Neuronal stem cell (in vitro differentiated cells): ENCODE measurements around the gene SMIM44.

Source experiments
- DNase-seq: peaks from one replicate; pipeline ENCODE4 v3.0.0-alpha.2; 2013; ENCODE audit warnings: low spot score
- H2AFZ ChIP-seq: one replicate; pipeline ENCODE4 v1.6.1; 2013; ENCODE audit warnings: mild to moderate bottlenecking, low read length, inconsistent platforms
- H2AK5ac ChIP-seq: 2 replicates; pipeline ENCODE4 v1.6.1; 2013; ENCODE audit warnings: low read depth, mild to moderate bottlenecking, inconsistent platforms, low read length, moderate library complexity, mixed read lengths
- H2BK120ac ChIP-seq: 2 replicates; pipeline ENCODE4 v1.6.1; 2013; ENCODE audit warnings: low read depth, mild to moderate bottlenecking, inconsistent platforms, low read length, moderate library complexity, mixed read lengths
- H2BK12ac ChIP-seq: one replicate; pipeline ENCODE4 v1.6.1; 2013; ENCODE audit warnings: low read length, inconsistent platforms
- H2BK15ac ChIP-seq: 2 replicates; pipeline ENCODE4 v1.6.1; 2013; ENCODE audit warnings: mild to moderate bottlenecking, low read length, inconsistent platforms, mixed read lengths
- H2BK5ac ChIP-seq: one replicate; pipeline ENCODE4 v1.6.1; 2013; ENCODE audit warnings: inconsistent platforms, mild to moderate bottlenecking, low read length, moderate library complexity
- H3K14ac ChIP-seq: one replicate; pipeline ENCODE4 v1.6.1; 2013; ENCODE audit warnings: low read length, inconsistent platforms
- H3K18ac ChIP-seq: 2 replicates; pipeline ENCODE4 v1.6.1; 2013; ENCODE audit warnings: low read length, inconsistent platforms
- H3K23ac ChIP-seq: 2 replicates; pipeline ENCODE4 v1.6.1; 2013; ENCODE audit warnings: low read depth, mild to moderate bottlenecking, mixed read lengths, low read length, inconsistent platforms; ENCODE audit not compliant: poor library complexity
- H3K27ac ChIP-seq: replicated peaks from 3 replicates; pipeline ENCODE4 v1.5.1; 2013; ENCODE audit warnings: low read length, inconsistent platforms
- H3K27me3 ChIP-seq, 3 experiments: 2 replicates each; pipeline ENCODE4 v1.6.1; 2013; ENCODE audit warnings: low read length in 3 of 3, mild to moderate bottlenecking in 2 of 3, inconsistent platforms in 1 of 3, low read depth in 1 of 3, mixed read lengths in 1 of 3, moderate library complexity in 1 of 3; ENCODE audit not compliant: control insufficient read depth in 3 of 3, insufficient read depth in 3 of 3
- H3K36me3 ChIP-seq, 2 donors: replicated peaks in 1 of 2; 2 replicates each; pipeline ENCODE4 v1.6.1; 2013; ENCODE audit warnings: low read length in 2 of 2; ENCODE audit not compliant: control insufficient read depth in 2 of 2, insufficient read depth in 2 of 2
- H3K4ac ChIP-seq: 2 replicates; pipeline ENCODE4 v1.6.1; 2013; ENCODE audit warnings: inconsistent platforms, mild to moderate bottlenecking, low read length, moderate library complexity
- H3K4me1 ChIP-seq, 2 donors: 1 replicate in 1 of 2; 2 replicates in 1 of 2; pipeline ENCODE4 v1.6.1; 2013; ENCODE audit warnings: low read length in 2 of 2, low read depth in 1 of 2; ENCODE audit not compliant: control insufficient read depth in 2 of 2, insufficient read depth in 1 of 2
- H3K4me2 ChIP-seq: one replicate; pipeline ENCODE4 v1.6.1; 2013; ENCODE audit warnings: mild to moderate bottlenecking, low read length, inconsistent platforms; ENCODE audit not compliant: insufficient read depth, poor library complexity, severe bottlenecking
- H3K4me3 ChIP-seq, 2 donors: 2 replicates each; pipeline ENCODE4 v1.5.1; 2013; ENCODE audit warnings: low read length in 2 of 2, mild to moderate bottlenecking in 2 of 2, inconsistent platforms in 1 of 2, moderate library complexity in 1 of 2
- H3K79me1 ChIP-seq: one replicate; pipeline ENCODE4 v1.6.1; 2013; ENCODE audit warnings: low read depth, mild to moderate bottlenecking, inconsistent platforms, low read length, moderate library complexity
- H3K9ac ChIP-seq: one replicate; pipeline ENCODE4 v1.6.1; 2013; ENCODE audit warnings: mild to moderate bottlenecking, low read depth, low read length, inconsistent platforms; ENCODE audit not compliant: poor library complexity
- H3K9me3 ChIP-seq, 2 donors: replicated peaks in 1 of 2; 2 replicates each; pipeline versions ENCODE3 to v1.6.1; 2013; ENCODE audit warnings: low read length in 2 of 2, mild to moderate bottlenecking in 2 of 2, inconsistent platforms in 1 of 2, low read depth in 1 of 2, mixed read lengths in 1 of 2, moderate library complexity in 1 of 2; ENCODE audit not compliant: control insufficient read depth in 2 of 2, insufficient read depth in 1 of 2
- H4K8ac ChIP-seq: one replicate; pipeline ENCODE4 v1.6.1; 2013; ENCODE audit warnings: low read depth, mild to moderate bottlenecking, inconsistent platforms, low read length, moderate library complexity
- H4K91ac ChIP-seq: one replicate; pipeline ENCODE4 v1.6.1; 2013; ENCODE audit warnings: low read length, low read depth, mild to moderate bottlenecking, inconsistent platforms; ENCODE audit not compliant: poor library complexity
- WGBS, 2 donors: extraction: QIAGEN DNeasy Blood & Tissue Kit; methylation state at CpG; one replicate each; pipeline ENCODE4 v1.1.7; 2013; ENCODE audit warnings: missing lambda C conversion rate in 2 of 2, mixed read lengths in 1 of 2; ENCODE audit not compliant: insufficient read length in 2 of 2, insufficient replicate concordance in 1 of 2; ENCODE audit errors: extremely low coverage in 2 of 2; 5-methylcytosine and 5-hydroxymethylcytosine counted together

SMIM44 gene

GRCh38 chr19:3481241-3482090 lies 1.8 kb downstream of the SMIM44 start:
- Histone ChIP-seq H3K27me3 (peaks cover 0 to 30% (median 2%) of the 10 kb centered on the region in 3 experiments), H3K14ac (no peak overlapping the region), H2AFZ (no peak overlapping the region), H2BK120ac (no peak overlapping the region), H3K9ac (no peak overlapping the region), H3K4ac (no peak overlapping the region), H3K4me3 (no peak overlapping the region), H2BK5ac (no peak overlapping the region), H2BK15ac (no peak overlapping the region), H3K18ac (peak overlapping the region; percentile 21), H2AK5ac (peak overlapping the region; percentile 56), H4K8ac (no peak overlapping the region), H2BK12ac (no peak overlapping the region), H3K27ac (no peak overlapping the region), H3K9me3 (no peaks in the 10 kb centered on the region), H3K4me2 (no peak overlapping the region), H4K91ac (no peak overlapping the region), H3K36me3 (no peaks in the 10 kb centered on the region), H3K23ac (no peak overlapping the region), H3K79me1 (no peaks in the 10 kb centered on the region), H3K4me1 (peaks cover 2 to 6% of the 10 kb centered on the region in 2 donors)
- no CpG with 5 or more reads among the region's 38 CpGs for WGBS, 2 donors
- no peak for DNase-seq

- Histone ChIP-seq H3K36me3 (no peaks in the 10 kb centered on the region), H3K4me2 (no peak within 1 kb of the TSS), H2BK120ac (no peak within 1 kb of the TSS), H2BK5ac (peak within 1 kb of the TSS; percentile 5), H2BK15ac (no peak within 1 kb of the TSS), H3K18ac (peak within 1 kb of the TSS; percentile 48), H3K4ac (no peak within 1 kb of the TSS), H4K8ac (peak within 1 kb of the TSS; percentile 43), H2BK12ac (no peak within 1 kb of the TSS), H3K23ac (peak within 1 kb of the TSS; percentile 80), H3K9me3 (no peaks in the 10 kb centered on the region), H3K9ac (no peak within 1 kb of the TSS), H2AK5ac (peak within 1 kb of the TSS; percentile 92), H4K91ac (no peak within 1 kb of the TSS), H3K14ac (peak within 1 kb of the TSS; percentile 38), H3K27ac (no peak within 1 kb of the TSS), H3K27me3 (peaks cover 0 to 30% (median 3%) of the 10 kb centered on the region in 3 experiments), H3K79me1 (no peaks in the 10 kb centered on the region), H3K4me1 (peaks cover 2 to 6% of the 10 kb centered on the region in 2 donors), H2AFZ (peak within 1 kb of the TSS; percentile 35), H3K4me3 (no peak within 1 kb of the TSS)
- no CpG with 5 or more reads among the region's 27 CpGs for WGBS, 2 donors
- no peak for DNase-seq
Measured at GRCh38 chr19:3480383-3481091, 2.7 kb downstream of the SMIM44 start, which contains the start of gene SMIM24. Gene SMIM24, minus strand, starts transcription at chr19:3480525. Its CDS starts 62 bp downstream, at chr19:3480463.

- H3K14ac ChIP-seq, result no peak overlapping the region
- no peak overlapping the region for H2BK5ac ChIP-seq
- H3K27ac ChIP-seq, result no peak overlapping the region
- peaks cover 0 to 35% (median 4%) of the 10 kb centered on the region in 3 experiments for H3K27me3 ChIP-seq
- no peak overlapping the region for H3K9ac ChIP-seq
- H3K4me1 ChIP-seq, result peaks cover 2 to 6% of the 10 kb centered on the region in 2 donors
- no peak overlapping the region for H3K18ac ChIP-seq
- no peak overlapping the region for H3K4me3 ChIP-seq
- no peak overlapping the region for H3K23ac ChIP-seq
- no peak overlapping the region for H2AFZ ChIP-seq
- H2BK15ac ChIP-seq, result no peak overlapping the region
- no peak overlapping the region for H2AK5ac ChIP-seq
- no peak for DNase-seq
- no peaks in the 10 kb centered on the region for H3K9me3 ChIP-seq
- no peak overlapping the region for H4K91ac ChIP-seq
- H3K4ac ChIP-seq, result no peak overlapping the region
- no peak overlapping the region for H2BK12ac ChIP-seq
- no peak overlapping the region for H3K4me2 ChIP-seq
- H4K8ac ChIP-seq, result no peak overlapping the region
- no peaks in the 10 kb centered on the region for H3K79me1 ChIP-seq
- no peak overlapping the region for H2BK120ac ChIP-seq
- no peaks in the 10 kb centered on the region for H3K36me3 ChIP-seq
- no CpG with 5 or more reads among the region's 9 CpGs for WGBS, 2 donors
Measured at GRCh38 chr19:3479834-3480215, 3.4 kb downstream of the SMIM44 start.
